ENCODE measurements around the gene GRID1.

The GRID1 gene

GRCh38 chr10:86353506-86354485 lies 12.8 kb downstream of the GRID1 start:
- DNase-seq (ENCODE audit: low read depth): no peak

DNA sequence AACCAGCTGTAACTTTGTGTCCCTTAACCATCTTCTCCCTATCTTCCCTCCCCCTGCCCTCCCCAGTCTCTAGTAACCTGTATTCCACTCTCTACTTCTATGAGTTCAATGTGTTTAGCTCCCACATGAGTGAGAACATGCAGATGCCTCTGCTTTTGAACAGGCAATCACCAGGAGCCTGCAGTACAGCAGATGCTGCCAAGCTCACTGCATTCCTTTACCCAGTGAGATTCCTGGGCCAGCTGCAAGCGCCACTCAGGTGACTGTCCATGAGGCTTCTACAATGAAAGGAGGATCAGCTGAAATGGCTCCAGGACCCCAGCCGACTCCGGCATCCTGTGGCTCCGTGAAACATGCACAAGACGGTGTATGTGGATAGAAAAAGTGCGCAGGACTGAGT lies 15.7 kb downstream of the GRID1 start:
- DNase-seq (ENCODE audit: low read depth): no peak

DNA sequence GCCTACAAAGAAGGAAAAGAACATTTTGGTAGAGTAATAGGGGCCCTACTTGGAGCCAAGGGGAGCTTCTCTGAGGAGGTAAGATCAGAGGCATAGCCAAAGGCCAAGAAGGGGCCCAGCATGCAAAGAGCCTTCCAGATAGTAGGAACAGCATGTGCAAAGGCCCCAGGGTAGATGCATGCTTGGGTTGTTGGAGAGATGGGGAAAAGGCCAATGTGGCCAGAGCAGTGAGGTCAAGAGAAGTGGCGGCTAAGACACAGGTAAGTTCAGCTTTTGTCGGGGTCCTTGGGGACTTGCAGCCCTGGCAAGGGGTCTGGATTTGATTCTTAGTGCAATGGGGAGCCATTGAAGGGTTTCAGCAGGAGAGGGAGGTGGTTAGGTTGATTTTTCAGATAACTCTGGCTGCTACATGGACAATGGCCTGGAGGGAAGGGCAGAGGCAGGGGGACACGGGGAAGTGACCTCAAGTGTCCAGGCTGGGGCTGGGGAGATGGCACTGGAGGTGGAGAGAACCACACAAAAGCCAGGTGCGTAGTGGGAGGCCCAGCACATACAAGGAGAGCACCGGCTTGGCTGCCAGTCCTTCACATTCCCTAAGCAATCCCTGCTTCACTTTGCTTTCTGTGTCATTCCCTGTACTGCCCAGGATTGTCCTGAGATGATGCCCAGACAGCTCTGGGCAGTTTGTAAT lies 16.5 kb downstream of the GRID1 start:
- DNase-seq (ENCODE audit: low read depth): no peak

DNA sequence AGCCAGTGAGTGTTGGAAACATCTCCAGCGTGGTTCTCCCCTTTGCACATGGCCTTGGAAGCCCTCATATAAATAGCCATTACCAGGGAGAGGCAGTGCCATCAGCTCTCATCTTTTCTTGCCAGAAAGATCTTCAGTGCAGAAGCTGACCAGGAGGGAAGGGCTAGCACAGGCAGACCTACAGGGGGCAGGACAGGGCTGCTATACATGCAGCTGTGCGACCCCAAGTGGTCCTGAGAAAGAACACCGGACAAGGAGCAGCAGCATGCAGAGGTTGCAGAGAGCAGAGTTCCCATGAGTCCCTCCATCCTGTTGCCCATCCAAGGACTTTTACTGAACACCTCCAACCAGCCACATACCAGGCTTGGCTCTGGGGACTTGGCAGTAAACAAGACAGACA lies 17.1 kb downstream of the GRID1 start:
- DNase-seq (ENCODE audit: low read depth): no peak

DNA sequence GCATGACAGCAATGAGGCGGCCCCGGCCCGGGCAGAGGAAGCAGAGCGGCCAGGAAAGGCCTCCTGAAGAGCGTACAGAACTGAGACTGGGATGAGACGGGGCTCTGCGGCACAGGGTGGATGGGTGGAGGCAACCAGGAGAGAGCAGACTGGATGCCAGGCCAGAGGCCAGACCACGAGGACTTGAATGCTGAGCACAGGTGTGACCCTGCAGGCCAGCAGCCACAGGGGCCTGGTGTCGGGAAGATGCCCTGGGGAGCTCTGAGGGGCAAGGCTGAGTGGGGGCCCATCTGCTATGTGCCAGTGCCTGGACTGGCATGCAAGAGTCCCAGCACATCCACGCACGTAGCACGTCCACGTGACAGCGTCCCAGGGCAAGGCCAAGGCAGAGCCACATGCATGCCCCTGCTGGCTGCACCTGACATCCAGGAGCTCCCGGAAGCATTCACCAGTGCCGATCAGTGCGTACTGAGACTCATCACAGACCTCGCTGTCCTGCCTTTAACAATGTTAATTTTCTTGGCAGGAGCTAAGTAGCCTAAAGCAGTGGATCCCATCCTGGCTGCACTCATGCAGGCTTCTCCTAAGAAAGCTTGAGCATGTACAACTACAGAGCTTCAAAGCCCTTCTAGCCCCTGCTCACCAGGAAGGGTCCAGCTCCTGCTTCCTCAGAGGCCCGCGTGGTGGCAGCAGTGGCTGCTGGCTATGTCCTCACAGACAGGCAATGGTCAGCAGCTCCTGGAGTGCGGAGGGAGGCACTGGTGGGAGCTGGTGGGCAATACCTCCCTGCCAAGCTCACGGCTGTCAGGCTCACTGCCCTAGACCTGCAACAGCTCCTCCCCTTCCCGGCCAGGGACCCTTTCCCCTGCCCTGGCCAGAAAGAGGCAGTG lies 18.0 kb downstream of the GRID1 start:
- no peak for DNase-seq (ENCODE audit: low read depth)

DNA sequence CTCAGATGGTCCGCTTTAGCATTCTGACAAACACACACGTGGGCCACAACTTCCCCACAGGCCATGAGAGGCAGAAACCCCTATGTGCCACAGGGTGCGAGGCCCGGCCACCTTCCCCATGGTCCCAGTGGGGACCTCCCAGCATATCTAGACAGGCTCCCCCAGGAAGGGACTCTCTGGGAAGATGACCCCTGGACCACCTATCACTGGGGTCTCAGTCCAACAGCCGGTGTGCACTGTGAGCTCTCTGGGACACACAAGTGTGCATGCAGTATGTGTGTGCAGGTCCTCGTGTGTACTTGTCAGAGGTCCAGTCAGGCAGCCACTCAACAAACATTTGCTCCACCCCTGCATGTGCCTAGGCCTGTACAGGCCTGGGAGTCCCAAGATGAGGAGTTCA lies 18.7 kb downstream of the GRID1 start:
- no peak for DNase-seq (ENCODE audit: low read depth)

GRCh38 chr10:86346799-86347665 lies 19.6 kb downstream of the GRID1 start:
- DNase-seq (ENCODE audit: low read depth): no peak

GRCh38 chr10:86345859-86346798 lies 20.5 kb downstream of the GRID1 start:
- DNase-seq (ENCODE audit: low read depth): no peak

DNA sequence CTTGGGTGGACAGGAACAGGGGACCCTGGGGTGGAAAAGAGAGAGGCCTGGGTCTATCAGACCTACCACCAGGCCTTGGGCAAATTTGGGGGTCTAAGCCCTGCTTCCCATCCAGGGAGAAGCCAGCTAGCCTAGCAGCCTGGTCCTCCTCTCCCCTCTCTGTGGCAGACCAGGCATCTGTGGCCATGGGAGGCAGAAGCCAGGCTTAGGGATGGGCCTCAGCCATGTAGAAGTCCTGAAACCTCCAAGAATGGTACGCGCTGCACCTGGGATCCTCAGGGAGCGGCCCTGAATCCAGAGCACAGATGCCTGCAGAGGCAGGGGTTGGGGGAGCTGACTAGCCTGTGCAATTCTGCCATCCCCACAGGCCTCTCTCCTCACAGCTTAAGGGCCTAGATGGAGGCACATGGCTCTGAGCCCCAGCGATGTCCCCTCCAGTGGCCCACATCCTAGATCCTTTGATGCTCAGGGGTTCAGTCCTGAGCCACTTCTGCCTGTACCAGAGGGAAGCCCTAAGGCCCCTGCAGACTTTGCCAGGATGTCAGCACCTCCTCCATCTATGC lies 21.2 kb downstream of the GRID1 start:
- DNase-seq (ENCODE audit: low read depth): no peak

- DNase-seq (ENCODE audit: low read depth): no peak
Observed at GRCh38 chr10:86344714-86345161, 21.9 kb downstream of the GRID1 start.

- no peak for DNase-seq (ENCODE audit: low read depth)
Observed at GRCh38 chr10:86344281-86344680, 22.3 kb downstream of the GRID1 start.

DNA sequence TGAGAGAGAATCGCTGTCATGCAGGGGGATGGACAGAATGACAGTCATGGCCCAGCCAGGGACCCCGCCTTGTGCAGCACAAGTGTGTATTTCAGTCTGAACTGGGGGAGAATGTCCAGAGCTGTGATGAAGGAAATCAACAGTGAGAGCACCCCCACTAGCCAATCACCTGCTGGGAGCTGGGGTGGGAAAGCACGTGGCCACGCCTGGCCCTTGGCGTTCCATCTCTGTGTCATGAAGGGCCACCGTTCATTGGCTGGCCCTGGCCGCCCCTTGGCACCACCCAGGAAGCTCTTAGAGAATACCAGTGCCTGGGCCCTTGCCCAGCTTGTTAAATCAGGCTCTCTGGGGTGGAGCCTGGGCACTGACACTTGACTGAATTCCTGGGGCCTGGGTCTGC lies 22.8 kb downstream of the GRID1 start:
- DNase-seq (ENCODE audit: low read depth): no peak

- no peak for DNase-seq (ENCODE audit: low read depth)
Observed at GRCh38 chr10:86342111-86342863, 24.3 kb downstream of the GRID1 start.

GRCh38 chr10:86341361-86341811 lies 25.2 kb downstream of the GRID1 start:
- DNase-seq (ENCODE audit: low read depth): no peak

DNA sequence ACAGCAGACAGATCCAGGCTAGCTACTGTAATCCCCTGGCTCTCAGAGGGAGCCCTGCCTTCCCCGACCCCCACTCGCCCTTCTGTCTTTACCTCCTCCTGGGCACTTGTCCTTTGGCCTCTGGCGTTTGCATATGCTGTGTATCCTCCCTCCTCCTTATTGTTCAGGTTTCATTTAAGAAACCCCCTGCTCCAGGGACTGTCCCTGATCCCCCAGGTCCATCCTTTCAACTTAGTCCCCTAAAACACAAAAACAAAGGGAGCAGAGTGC lies 25.7 kb downstream of the GRID1 start:
- DNase-seq (ENCODE audit: low read depth): no peak

- no peak for DNase-seq (ENCODE audit: low read depth)
Observed at GRCh38 chr10:86340176-86340990, 26.2 kb downstream of the GRID1 start.

DNA sequence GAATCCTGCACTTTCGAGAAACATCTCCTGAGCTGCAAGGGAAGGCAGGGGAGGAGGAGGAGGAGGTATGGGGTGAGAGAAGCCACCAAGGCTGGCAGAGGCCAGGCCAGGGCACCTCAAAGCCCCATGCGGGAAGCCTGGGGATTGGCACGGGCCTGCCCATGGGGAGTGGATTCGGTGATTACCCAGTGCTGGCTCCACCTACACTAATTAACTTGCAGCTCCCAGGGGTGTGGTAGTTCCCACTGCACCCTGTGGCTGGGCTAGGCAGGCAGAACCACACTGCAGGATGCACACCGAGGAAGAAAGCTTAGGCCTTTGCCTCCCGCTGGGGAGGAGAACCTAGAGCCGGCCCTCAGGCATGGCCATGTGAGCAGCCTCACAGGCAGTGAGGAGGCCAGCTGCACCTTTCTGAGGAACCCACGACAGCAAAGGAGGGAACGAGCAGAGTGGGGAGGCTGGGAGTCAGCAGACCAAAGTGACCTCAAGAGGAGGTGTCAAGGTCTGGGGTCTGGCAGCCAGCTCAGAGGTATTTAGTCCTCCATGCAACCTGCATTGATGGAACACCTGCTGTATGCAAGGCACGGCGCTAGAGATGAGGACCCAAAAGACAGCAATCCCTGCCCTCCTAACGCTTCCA lies 27.2 kb downstream of the GRID1 start:
- no peak for DNase-seq (ENCODE audit: low read depth)

All from T follicular helper cell (primary cell).